ENCODE data around the gene RASSF4. TPM values are rescaled to one million over a fixed set of nuclear protein-coding genes. Genes with fewer than 3 reads are reported as not detected.

RASSF4 gene
- total RNA-seq, 1 donor from 2014 or later: 1.3 TPM

DNA sequence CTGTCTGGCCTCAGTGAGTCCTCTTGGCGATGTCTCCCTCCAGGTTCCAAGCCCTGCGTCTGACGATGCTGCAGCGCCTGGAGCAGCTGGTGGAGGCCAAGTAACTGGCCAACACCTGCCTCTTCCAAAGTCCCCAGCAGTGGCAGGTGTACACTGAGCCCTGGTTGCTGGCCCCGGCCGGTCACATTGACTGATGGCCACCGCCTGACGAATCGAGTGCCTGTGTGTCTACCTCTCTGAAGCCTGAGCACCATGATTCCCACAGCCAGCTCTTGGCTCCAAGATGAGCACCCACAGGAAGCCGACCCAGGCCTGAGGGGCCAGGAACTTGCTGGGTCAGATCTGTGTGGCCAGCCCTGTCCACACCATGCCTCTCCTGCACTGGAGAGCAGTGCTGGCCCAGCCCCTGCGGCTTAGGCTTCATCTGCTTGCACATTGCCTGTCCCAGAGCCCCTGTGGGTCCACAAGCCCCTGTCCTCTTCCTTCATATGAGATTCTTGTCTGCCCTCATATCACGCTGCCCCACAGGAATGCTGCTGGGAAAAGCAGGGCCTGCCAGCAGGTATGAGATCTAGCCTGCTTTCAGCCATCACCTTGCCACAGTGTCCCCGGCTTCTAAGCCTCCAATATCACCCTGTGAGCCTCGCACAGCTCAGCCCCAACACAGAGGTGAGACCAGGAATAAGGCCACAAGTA lies 33.8 kb downstream of the RASSF4 start:
- Mint-ChIP-seq H3K36me3 (ENCODE audit: low read depth) (no peaks in the 10 kb centered on the region), H3K4me3 (no peak overlapping the region), H3K4me1 (peaks cover 14% of the 10 kb centered on the region), H3K9me3 (no peaks in the 10 kb centered on the region), H3K27ac (peak overlapping the region; percentile 48), H3K27me3 (peaks cover 11% of the 10 kb centered on the region)
- intact Hi-C loops (cut with micrococcal nuclease): no loop called here
- DNase-seq: peak; percentile 50

DNA sequence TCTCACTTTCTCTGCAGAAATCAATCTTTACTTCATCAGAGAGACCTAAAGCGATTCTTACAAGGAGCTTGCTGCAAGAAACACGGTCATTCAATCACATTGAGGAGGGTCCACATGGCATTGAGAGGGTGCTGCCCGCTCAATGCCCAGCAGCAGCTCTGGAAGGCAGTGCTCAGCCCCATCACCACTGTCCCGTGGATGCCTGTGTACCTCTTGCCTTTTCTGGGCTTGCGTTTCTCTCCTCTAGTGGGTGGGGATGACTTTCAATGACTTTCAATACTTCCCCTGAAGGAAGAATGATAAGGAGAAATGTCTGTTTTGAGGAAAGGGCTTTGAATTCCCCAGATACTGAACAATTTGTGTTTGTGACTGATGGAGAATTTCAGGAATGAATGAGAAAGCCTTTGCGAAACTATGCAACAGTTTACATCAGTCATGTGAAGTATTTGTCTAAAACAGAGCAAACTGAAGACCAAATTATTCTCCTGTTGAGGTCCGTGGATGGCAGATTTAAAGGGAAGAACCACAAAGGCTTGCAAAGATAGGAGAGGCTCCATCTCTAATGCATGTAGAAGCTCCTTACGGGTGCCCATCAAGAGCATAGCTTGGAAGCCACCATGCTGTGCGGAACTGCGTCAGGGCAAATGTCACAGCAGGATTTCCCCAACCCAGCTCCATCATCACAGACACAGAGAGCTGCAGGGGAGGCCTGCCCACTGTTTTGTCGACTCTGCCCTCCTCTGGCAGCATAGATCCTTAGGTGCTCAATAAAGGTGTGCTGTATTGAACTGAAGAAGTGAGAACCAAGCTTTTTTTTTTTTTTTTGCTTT lies 34.5 kb downstream of the RASSF4 start:
- no peak overlapping the region for H3K4me3 Mint-ChIP-seq
- peaks cover 14% of the 10 kb centered on the region for H3K4me1 Mint-ChIP-seq
- no peak overlapping the region for H3K27ac Mint-ChIP-seq
- H3K36me3 Mint-ChIP-seq (ENCODE audit: low read depth): no peaks in the 10 kb centered on the region
- peak; percentile 37 for DNase-seq
- H3K9me3 Mint-ChIP-seq: no peaks in the 10 kb centered on the region
- intact Hi-C loops (cut with micrococcal nuclease): no loop called here
- peaks cover 13% of the 10 kb centered on the region for H3K27me3 Mint-ChIP-seq

GRCh38 chr10:44994752-44995530 lies 35.3 kb downstream of the RASSF4 start:
- Mint-ChIP-seq H3K4me3 (no peak overlapping the region), H3K27ac (no peak overlapping the region), H3K27me3 (peaks cover 12% of the 10 kb centered on the region), H3K9me3 (peaks cover 3% of the 10 kb centered on the region), H3K4me1 (peaks cover 14% of the 10 kb centered on the region), H3K36me3 (ENCODE audit: low read depth) (no peaks in the 10 kb centered on the region)
- peak; percentile 45 for DNase-seq
- intact Hi-C loops (cut with micrococcal nuclease): no loop called here

- intact Hi-C loops (cut with micrococcal nuclease): no loop called here
Measured at GRCh38 chr10:44995581-44995913, 35.9 kb downstream of the RASSF4 start.

GRCh38 chr10:44995914-44996669 lies 36.5 kb downstream of the RASSF4 start:
- H3K4me1 Mint-ChIP-seq: peaks cover 21% of the 10 kb centered on the region
- intact Hi-C loops (cut with micrococcal nuclease): no loop called here
- peaks cover 11% of the 10 kb centered on the region for H3K9me3 Mint-ChIP-seq
- peaks cover 9% of the 10 kb centered on the region for H3K27me3 Mint-ChIP-seq
- DNase-seq: peak; percentile 51
- H3K27ac Mint-ChIP-seq: peak overlapping the region; percentile 11
- H3K4me3 Mint-ChIP-seq: peak overlapping the region; percentile 48
- peaks cover 3% of the 10 kb centered on the region for H3K36me3 Mint-ChIP-seq (ENCODE audit: low read depth)

More at GRCh38 chr10:44995581-44995913, 35.9 kb downstream of the RASSF4 start:
- peaks cover 11% of the 10 kb centered on the region for H3K27me3 Mint-ChIP-seq
- peaks cover 9% of the 10 kb centered on the region for H3K9me3 Mint-ChIP-seq
- peaks cover under 1% of the 10 kb centered on the region for H3K36me3 Mint-ChIP-seq (ENCODE audit: low read depth)
- H3K27ac Mint-ChIP-seq: peak overlapping the region; percentile 11
- peak overlapping the region; percentile 48 for H3K4me3 Mint-ChIP-seq
- peak; percentile 71 for DNase-seq
- peaks cover 19% of the 10 kb centered on the region for H3K4me1 Mint-ChIP-seq

GRCh38 chr10:44997105-44997748 lies 37.6 kb downstream of the RASSF4 start:
- Mint-ChIP-seq H3K9me3 (peaks cover 11% of the 10 kb centered on the region), H3K4me3 (no peak overlapping the region), H3K4me1 (peaks cover 23% of the 10 kb centered on the region), H3K36me3 (ENCODE audit: low read depth) (peaks cover 5% of the 10 kb centered on the region), H3K27me3 (peaks cover 9% of the 10 kb centered on the region), H3K27ac (no peak overlapping the region)
- peak; percentile 35 for DNase-seq
- intact Hi-C loops (cut with micrococcal nuclease): no loop called here

- intact Hi-C loops (cut with micrococcal nuclease): no loop called here
- peaks cover 29% of the 10 kb centered on the region for H3K4me1 Mint-ChIP-seq
- peaks cover 9% of the 10 kb centered on the region for H3K27me3 Mint-ChIP-seq
- DNase-seq: peak; percentile 51
- no peak overlapping the region for H3K4me3 Mint-ChIP-seq
- peaks cover 14% of the 10 kb centered on the region for H3K9me3 Mint-ChIP-seq
- H3K27ac Mint-ChIP-seq: no peak overlapping the region
- H3K36me3 Mint-ChIP-seq (ENCODE audit: low read depth): peaks cover 13% of the 10 kb centered on the region
Measured at GRCh38 chr10:44998146-44998631, 38.6 kb downstream of the RASSF4 start.

DNA sequence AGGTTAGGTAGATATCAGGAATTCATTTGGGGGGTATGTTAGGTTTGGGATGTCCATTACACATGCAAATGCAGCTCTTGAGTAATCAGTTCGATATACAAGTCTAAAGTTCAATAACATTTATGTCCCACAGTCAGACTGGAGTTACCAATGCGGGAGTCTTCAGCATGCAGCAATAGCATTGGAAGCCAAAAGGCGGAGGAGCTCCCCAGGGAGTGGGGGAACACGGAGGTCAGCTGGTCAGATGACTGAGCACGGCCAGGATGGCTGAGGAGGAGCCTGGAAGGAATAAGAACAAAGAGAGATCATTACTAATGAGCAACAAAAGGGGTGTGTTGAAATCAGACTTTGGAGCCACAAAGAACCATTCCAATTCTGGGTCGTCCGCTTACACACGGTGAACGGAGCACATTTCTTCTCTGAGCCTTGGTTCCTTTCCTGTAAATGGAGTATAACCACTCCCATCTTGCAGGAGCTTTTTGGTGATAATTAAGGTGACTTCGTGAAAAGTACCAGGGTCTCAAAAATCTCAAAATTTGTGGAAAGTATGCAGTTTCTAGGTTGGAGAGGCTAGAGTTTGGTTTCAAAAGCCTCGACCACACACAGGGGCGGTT lies 40.6 kb downstream of the RASSF4 start:
- DNase-seq: no peak
- H3K4me1 Mint-ChIP-seq: peaks cover 30% of the 10 kb centered on the region
- peaks cover 33% of the 10 kb centered on the region for H3K36me3 Mint-ChIP-seq (ENCODE audit: low read depth)
- peak overlapping the region; percentile 87 for H3K4me3 Mint-ChIP-seq
- peak overlapping the region; percentile 95 for H3K27ac Mint-ChIP-seq
- peaks cover 17% of the 10 kb centered on the region for H3K9me3 Mint-ChIP-seq
- intact Hi-C loops (cut with micrococcal nuclease): loop anchor here (2.0 to 10.0 kb wide), 4 partner anchors 25 to 675 kb away; partner anchors contain the start of genes RASSF4 and ZFAND4
- H3K27me3 Mint-ChIP-seq: peaks cover 9% of the 10 kb centered on the region

GRCh38 chr10:45000752-45001380 lies 41.3 kb downstream of the RASSF4 start, which contains the start of gene ZNF22:
Gene ZNF22, plus strand, starts transcription at chr10:45000923. Its CDS starts 2,446 bp downstream, at chr10:45003369.
- Mint-ChIP-seq H3K9me3 (peaks cover 17% of the 10 kb centered on the region), H3K4me1 (peaks cover 24% of the 10 kb centered on the region), H3K27me3 (peaks cover 9% of the 10 kb centered on the region), H3K27ac (peak within 1 kb of the TSS; percentile 96), H3K36me3 (ENCODE audit: low read depth) (peaks cover 38% of the 10 kb centered on the region), H3K4me3 (peak within 1 kb of the TSS; percentile 94)
- intact Hi-C loops (cut with micrococcal nuclease): loop anchor here (2.0 to 10.0 kb wide), 4 partner anchors 26 to 674 kb away; partner anchors contain the start of genes RASSF4 and ZFAND4
- peak; percentile 90 for DNase-seq

- Mint-ChIP-seq H3K36me3 (ENCODE audit: low read depth) (peaks cover 40% of the 10 kb centered on the region), H3K4me1 (peaks cover 20% of the 10 kb centered on the region), H3K27ac (peak overlapping the region; percentile 96), H3K4me3 (peak overlapping the region; percentile 94), H3K9me3 (peaks cover 17% of the 10 kb centered on the region), H3K27me3 (peaks cover 9% of the 10 kb centered on the region)
- intact Hi-C loops (cut with micrococcal nuclease): loop anchor here (2.0 to 10.0 kb wide), 4 partner anchors 27 to 673 kb away; partner anchors contain the start of genes RASSF4 and ZFAND4
- peak; percentile 86 for DNase-seq
Measured at GRCh38 chr10:45001381-45002148, 42.0 kb downstream of the RASSF4 start.

GRCh38 chr10:45003432-45004000 lies 43.9 kb downstream of the RASSF4 start:
- Mint-ChIP-seq H3K27ac (no peak overlapping the region), H3K36me3 (ENCODE audit: low read depth) (peaks cover 40% of the 10 kb centered on the region), H3K4me1 (peaks cover 20% of the 10 kb centered on the region), H3K27me3 (peaks cover 2% of the 10 kb centered on the region), H3K4me3 (no peak overlapping the region), H3K9me3 (peaks cover 17% of the 10 kb centered on the region)
- DNase-seq: peak; percentile 49
- intact Hi-C loops (cut with micrococcal nuclease): loop anchor here (10.0 kb wide), 2 partner anchors 231 to 671 kb away; partner anchors contain the start of gene ZFAND4
